ENCODE measurements around the gene FAM184A. TPM values are rescaled to one million over a fixed set of nuclear protein-coding genes. Genes with fewer than 3 reads are reported as not detected.

The FAM184A gene
- total and polyA plus RNA-seq, 10 of the 15 experiments (the other 5 are each of a cell fraction or from before 2014, with no cell fraction given), result 0.15 to 0.23 TPM; not detected in 8

DNA sequence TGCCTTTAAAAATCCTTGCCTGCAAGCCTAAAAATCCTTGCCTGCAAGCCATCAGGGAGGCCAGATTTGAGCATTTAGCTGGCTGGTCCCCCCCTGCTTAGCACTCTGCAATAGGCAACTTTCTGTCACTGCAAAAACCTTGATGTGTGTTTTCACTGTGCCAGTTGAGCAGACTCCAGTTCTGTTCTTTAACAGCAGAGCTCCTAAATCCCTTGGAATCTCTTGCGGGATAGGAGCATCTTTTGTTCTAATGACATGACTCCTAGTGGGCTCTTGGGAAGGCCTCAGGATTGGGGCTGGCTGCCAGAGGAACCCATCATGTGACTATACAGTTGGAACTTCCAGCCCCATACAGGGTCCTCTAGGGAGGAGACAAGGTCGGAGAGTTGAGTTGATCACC, 50.4 kb downstream of the FAM184A start:
- DNase-seq (ENCODE audit: low read depth, low spot score) (no peak), FAIRE-seq (no peak), ATAC-seq (no peak)
- TF ChIP-seq, protein P1, sequence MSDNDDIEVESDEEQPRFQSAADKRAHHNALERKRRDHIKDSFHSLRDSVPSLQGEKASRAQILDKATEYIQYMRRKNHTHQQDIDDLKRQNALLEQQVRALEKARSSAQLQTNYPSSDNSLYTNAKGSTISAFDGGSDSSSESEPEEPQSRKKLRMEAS (IDR thresholded peaks at IDR 0.05; ENCODE audit: low read depth, low read length), result no peak
- TF ChIP-seq SREBF1 (IDR thresholded peaks at IDR 0.05; ENCODE audit: low read length) (no peak), NFYB (IDR thresholded peaks at IDR 0.05; ENCODE audit: insufficient read depth, low read depth, low read length) (no peak)
- no TSS peak for BruUV-seq (replicated peaks)
- ChIA-PET CTCF (interaction anchor here (1.0 kb wide), 1 partner anchor 15 kb away, joined by 3 read pairs; no protein-coding TSS in a partner anchor), RAD21 (ENCODE audit: unreplicated experiment) (no interaction called here), SMC1A (ENCODE audit: uncharacterized antibody, unreplicated experiment) (no interaction called here), POLR2A (no interaction called here)
- H3K4me3 ChIP-seq, result no peak overlapping the region
- H3K36me3 ChIP-seq (ENCODE audit: control insufficient read depth in 2 of 2, insufficient read depth in 2 of 2, low read length in 1 of 2), result no peaks in the 10 kb centered on the region
- H3K4me1 ChIP-seq (ENCODE audit: control insufficient read depth, insufficient read depth, low read length), result no peaks in the 10 kb centered on the region
- H3K4me2 ChIP-seq (ENCODE audit: control insufficient read depth, insufficient read depth), result no peak overlapping the region
- in situ Hi-C loops (cut with MboI) (no loop called here), intact Hi-C loops (cut with micrococcal nuclease; ENCODE audit: unreplicated experiment) (no loop called here)
- no peaks in the 10 kb centered on the region for H3K27me3 ChIP-seq (replicated peaks in 1 of 2; ENCODE audit: control insufficient read depth in 2 of 2, insufficient read depth in 2 of 2, low read length in 1 of 2)
- H4K20me1 ChIP-seq (ENCODE audit: control insufficient read depth, insufficient read depth), result no peaks in the 10 kb centered on the region
- H3K9ac ChIP-seq (ENCODE audit: control insufficient read depth, insufficient read depth, low read length), result no peak overlapping the region
- H3K9me3 ChIP-seq (replicated peaks; ENCODE audit: control insufficient read depth, insufficient read depth, low read length), result no peaks in the 10 kb centered on the region
- no peak overlapping the region for H2AFZ ChIP-seq (ENCODE audit: control insufficient read depth, low read depth, low read length)
- WGBS (ENCODE audit: insufficient coverage, insufficient replicate concordance, low lambda C conversion rate, missing lambda C conversion rate), result 59% methylated on average over 2 of the region's 2 CpGs
- no peaks in the 10 kb centered on the region for H3K79me2 ChIP-seq (ENCODE audit: control insufficient read depth, insufficient read depth, low read length)
- H3K27ac ChIP-seq (ENCODE audit: control insufficient read depth, insufficient read depth), result no peak overlapping the region

DNA sequence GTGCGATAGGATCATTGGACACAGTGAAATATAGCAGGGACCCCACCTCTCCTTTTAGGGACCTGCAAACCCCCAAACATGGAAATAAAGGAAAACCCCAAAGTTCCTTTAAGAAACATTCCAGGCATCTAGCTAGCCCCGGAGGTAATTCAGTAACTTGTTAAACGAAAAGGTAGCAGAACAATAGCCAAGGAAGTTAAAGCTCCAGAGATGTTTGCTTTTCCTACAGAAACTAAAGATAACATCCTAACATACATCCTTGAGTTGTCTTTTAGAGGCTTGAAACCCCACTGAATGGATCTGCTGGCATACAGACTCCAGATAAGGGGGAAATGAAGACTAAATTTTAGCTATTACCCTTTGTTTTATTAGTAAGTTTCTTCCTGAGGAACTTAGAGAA, 51.0 kb downstream of the FAM184A start:
- SMC1A ChIA-PET (ENCODE audit: uncharacterized antibody, unreplicated experiment), result no interaction called here
- TF ChIP-seq, protein P2, sequence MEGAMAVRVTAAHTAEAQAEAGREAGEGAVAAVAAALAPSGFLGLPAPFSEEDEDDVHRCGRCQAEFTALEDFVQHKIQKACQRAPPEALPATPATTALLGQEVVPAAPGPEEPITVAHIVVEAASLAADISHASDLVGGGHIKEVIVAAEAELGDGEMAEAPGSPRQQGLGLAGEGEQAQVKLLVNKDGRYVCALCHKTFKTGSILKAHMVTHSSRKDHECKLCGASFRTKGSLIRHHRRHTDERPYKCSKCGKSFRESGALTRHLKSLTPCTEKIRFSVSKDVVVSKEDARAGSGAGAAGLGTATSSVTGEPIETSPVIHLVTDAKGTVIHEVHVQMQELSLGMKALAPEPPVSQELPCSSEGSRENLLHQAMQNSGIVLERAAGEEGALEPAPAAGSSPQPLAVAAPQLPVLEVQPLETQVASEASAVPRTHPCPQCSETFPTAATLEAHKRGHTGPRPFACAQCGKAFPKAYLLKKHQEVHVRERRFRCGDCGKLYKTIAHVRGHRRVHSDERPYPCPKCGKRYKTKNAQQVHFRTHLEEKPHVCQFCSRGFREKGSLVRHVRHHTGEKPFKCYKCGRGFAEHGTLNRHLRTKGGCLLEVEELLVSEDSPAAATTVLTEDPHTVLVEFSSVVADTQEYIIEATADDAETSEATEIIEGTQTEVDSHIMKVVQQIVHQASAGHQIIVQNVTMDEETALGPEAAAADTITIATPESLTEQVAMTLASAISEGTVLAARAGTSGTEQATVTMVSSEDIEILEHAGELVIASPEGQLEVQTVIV (IDR thresholded peaks at IDR 0.05; ENCODE audit: borderline replicate concordance, partially characterized antibody), result no peak
- TF ChIP-seq TCF3 (IDR thresholded peaks at IDR 0.05; ENCODE audit: borderline replicate concordance, insufficient read depth, low read depth, low read length) (no peak), EP300 (IDR thresholded peaks at IDR 0.05; ENCODE audit: borderline replicate concordance in 1 of 2, control insufficient read depth in 1 of 2, low read depth in 2 of 2, low read length in 2 of 2) (no peak), RFX5 (IDR thresholded peaks at IDR 0.05; ENCODE audit: low read depth, low read length) (no peak), SIX5 (IDR thresholded peaks at IDR 0.05; ENCODE audit: low read depth, low read length, severe bottlenecking) (no peak), BHLHE40 (IDR thresholded peaks at IDR 0.05; ENCODE audit: borderline replicate concordance in 1 of 2, low read depth in 2 of 2, low read length in 1 of 2) (no peak)
- TF ChIP-seq, protein P3, sequence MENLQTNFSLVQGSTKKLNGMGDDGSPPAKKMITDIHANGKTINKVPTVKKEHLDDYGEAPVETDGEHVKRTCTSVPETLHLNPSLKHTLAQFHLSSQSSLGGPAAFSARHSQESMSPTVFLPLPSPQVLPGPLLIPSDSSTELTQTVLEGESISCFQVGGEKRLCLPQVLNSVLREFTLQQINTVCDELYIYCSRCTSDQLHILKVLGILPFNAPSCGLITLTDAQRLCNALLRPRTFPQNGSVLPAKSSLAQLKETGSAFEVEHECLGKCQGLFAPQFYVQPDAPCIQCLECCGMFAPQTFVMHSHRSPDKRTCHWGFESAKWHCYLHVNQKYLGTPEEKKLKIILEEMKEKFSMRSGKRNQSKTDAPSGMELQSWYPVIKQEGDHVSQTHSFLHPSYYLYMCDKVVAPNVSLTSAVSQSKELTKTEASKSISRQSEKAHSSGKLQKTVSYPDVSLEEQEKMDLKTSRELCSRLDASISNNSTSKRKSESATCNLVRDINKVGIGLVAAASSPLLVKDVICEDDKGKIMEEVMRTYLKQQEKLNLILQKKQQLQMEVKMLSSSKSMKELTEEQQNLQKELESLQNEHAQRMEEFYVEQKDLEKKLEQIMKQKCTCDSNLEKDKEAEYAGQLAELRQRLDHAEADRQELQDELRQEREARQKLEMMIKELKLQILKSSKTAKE (IDR thresholded peaks at IDR 0.05; ENCODE audit: low read depth, poor library complexity, severe bottlenecking), result no peak

More for the DNA sequence above, 51.0 kb downstream of the FAM184A start:
- Histone ChIP-seq H3K27me3 (replicated peaks in 1 of 2; ENCODE audit: control insufficient read depth in 2 of 2, insufficient read depth in 2 of 2, low read length in 1 of 2) (no peaks in the 10 kb centered on the region), H3K79me2 (ENCODE audit: control insufficient read depth, insufficient read depth, low read length) (no peaks in the 10 kb centered on the region), H3K27ac (ENCODE audit: control insufficient read depth, insufficient read depth) (no peak overlapping the region), H3K9ac (ENCODE audit: control insufficient read depth, insufficient read depth, low read length) (no peak overlapping the region), H3K4me2 (ENCODE audit: control insufficient read depth, insufficient read depth) (no peak overlapping the region), H3K4me1 (ENCODE audit: control insufficient read depth, insufficient read depth, low read length) (no peaks in the 10 kb centered on the region), H3K4me3 (no peak overlapping the region), H4K20me1 (ENCODE audit: control insufficient read depth, insufficient read depth) (no peaks in the 10 kb centered on the region), H3K9me3 (replicated peaks; ENCODE audit: control insufficient read depth, insufficient read depth, low read length) (no peaks in the 10 kb centered on the region), H2AFZ (ENCODE audit: control insufficient read depth, low read depth, low read length) (no peak overlapping the region), H3K36me3 (ENCODE audit: control insufficient read depth in 2 of 2, insufficient read depth in 2 of 2, low read length in 1 of 2) (no peaks in the 10 kb centered on the region)
- FAIRE-seq (no peak), DNase-seq (ENCODE audit: low read depth, low spot score) (no peak), ATAC-seq (no peak)
- ChIA-PET CTCF (interaction anchor here (1.0 kb wide), 1 partner anchor 16 kb away, joined by 3 read pairs; no protein-coding TSS in a partner anchor), POLR2A (interaction anchor here (0.5 kb wide), 1 partner anchor 570 kb away, joined by 5 read pairs; no protein-coding TSS in a partner anchor), RAD21 (ENCODE audit: unreplicated experiment) (no interaction called here)
- intact Hi-C loops (cut with micrococcal nuclease; ENCODE audit: unreplicated experiment) (no loop called here), in situ Hi-C loops (cut with MboI) (no loop called here)
- WGBS (ENCODE audit: insufficient coverage, insufficient replicate concordance, low lambda C conversion rate, missing lambda C conversion rate), result 35% methylated on average over 3 of the region's 3 CpGs
- BruUV-seq (replicated peaks), result no TSS peak

Data from GM12878 (cell line).